Panc1 (cell line): Measurements from ENCODE around the gene FGA. TPM values are rescaled to one million over a fixed set of nuclear protein-coding genes. Genes with fewer than 3 reads are reported as not detected.

ENCODE experiments used
- ATAC-seq: fragments of 200-7000 bp; cut with Tn5 transposase; 2 replicates; pipeline ENCODE4 v1.9.1; 2020; ENCODE audit warnings: mild to moderate bottlenecking, moderate library complexity
- BruUV-seq: library from RNA; stranded (reverse); fragments of 400-500 nt; replicated peaks from 2 replicates; lab custom pipeline; 2021; lab: Mats Ljungman, UMichigan
- CTCF ChIA-PET: fragments of 300-600 bp; sonication (Branson Sonifier 250); formaldehyde crosslinking; loops from one replicate; lab custom pipeline; 2022; ENCODE audit warnings: antibody characterized with exemption; lab: Charles Lee
- POLR2A ChIA-PET: fragments of 300-600 bp; sonication (Branson Sonifier 250); formaldehyde crosslinking; loops from one replicate; lab custom pipeline; 2022; ENCODE audit warnings: antibody characterized with exemption; lab: Charles Lee
- DNase-seq: peaks from one replicate; pipeline ENCODE4 v3.0.0-alpha.2; 2010; ENCODE audit warnings: low read depth, low spot score
- H3K27ac ChIP-seq: 2 replicates; pipeline ENCODE4 v1.5.1; 2011; ENCODE audit warnings: mild to moderate bottlenecking, low read length, inconsistent platforms
- H3K27me3 ChIP-seq: fragments of 200-500 bp; sonication (Bioruptor generic); 2 replicates; pipeline ENCODE4 v1.6.0; 2014; ENCODE audit warnings: low read length, inconsistent platforms; ENCODE audit not compliant: control insufficient read depth, insufficient read depth
- H3K36me3 ChIP-seq: fragments of 200-500 bp; sonication (Bioruptor generic); 2 replicates; pipeline ENCODE4 v1.5.1; 2014; ENCODE audit warnings: inconsistent platforms, mild to moderate bottlenecking, low read length, moderate library complexity; ENCODE audit not compliant: control insufficient read depth, insufficient read depth
- H3K4me1 ChIP-seq: 2 replicates; pipeline ENCODE4 v1.5.1; 2011; ENCODE audit warnings: inconsistent platforms, mild to moderate bottlenecking, low read length, moderate library complexity; ENCODE audit not compliant: control insufficient read depth, insufficient read depth
- H3K4me3 ChIP-seq, 2 experiments: 2 replicates each; pipeline ENCODE4 v1.5.1; 2011 to 2012; ENCODE audit warnings: low read depth in 2 of 2, low read length in 2 of 2, mild to moderate bottlenecking in 2 of 2, inconsistent platforms in 1 of 2, moderate library complexity in 1 of 2
- H3K9me3 ChIP-seq: fragments of 200-500 bp; sonication (Bioruptor generic); 2 replicates; pipeline ENCODE4 v1.5.1; 2014; ENCODE audit warnings: low read depth, mild to moderate bottlenecking, inconsistent platforms, low read length, moderate library complexity; ENCODE audit not compliant: control insufficient read depth, insufficient read depth
- POLR2AphosphoS5 ChIP-seq: IDR thresholded peaks from 2 replicates; pipeline ENCODE4 v1.6.1; 2012; ENCODE audit warnings: mild to moderate bottlenecking, low read depth, low read length, moderate library complexity
- SIN3A ChIP-seq: IDR thresholded peaks from 2 replicates; pipeline ENCODE4 v1.6.1; 2012; ENCODE audit warnings: low read depth, mild to moderate bottlenecking, low read length, moderate library complexity, borderline replicate concordance; ENCODE audit not compliant: insufficient read depth
- TCF7L2 ChIP-seq: IDR thresholded peaks from 2 replicates; pipeline ENCODE4 v1.6.1; 2011; ENCODE audit warnings: mild to moderate bottlenecking, low read depth, low read length, inconsistent platforms
- in situ Hi-C: cut with HindIII; loops from 2 replicates; pipeline ENCODE4 v1.10.0; 2016; ENCODE audit warnings: low sequenced_read_pairs, low pct_unique_long_range_greater_than_20kb
- intact Hi-C: fragments of 100-400 bp; cut with micrococcal nuclease; formaldehyde crosslinking; loops from one replicate; pipeline ENCODE4 v1.10.0; 2022; ENCODE audit not compliant: unreplicated experiment
- total RNA-seq: library from RNA; stranded (reverse); gene quantifications from one replicate; pipeline ENCODE4 v1.2.1, GENCODE V29; 2021; ENCODE audit not compliant: unreplicated experiment
- TF ChIP-seq, protein P1 (sequence below): fragments of 450-650 bp; IDR thresholded peaks from 2 replicates; pipeline ENCODE4 v1.5.1; 2017; ENCODE audit warnings: mild to moderate bottlenecking
- TF ChIP-seq, protein P2 (sequence below), 2 experiments: IDR thresholded peaks; 2 replicates each; pipeline ENCODE4 v1.6.1; 2011 to 2012; ENCODE audit warnings: low read depth in 2 of 2, control low read depth in 1 of 2, low read length in 1 of 2, mild to moderate bottlenecking in 1 of 2, moderate library complexity in 1 of 2; ENCODE audit not compliant: insufficient read depth in 1 of 2

Gene FGA
- total RNA-seq, 1 experiment from 2014 or later: 2.7 TPM

DNA sequence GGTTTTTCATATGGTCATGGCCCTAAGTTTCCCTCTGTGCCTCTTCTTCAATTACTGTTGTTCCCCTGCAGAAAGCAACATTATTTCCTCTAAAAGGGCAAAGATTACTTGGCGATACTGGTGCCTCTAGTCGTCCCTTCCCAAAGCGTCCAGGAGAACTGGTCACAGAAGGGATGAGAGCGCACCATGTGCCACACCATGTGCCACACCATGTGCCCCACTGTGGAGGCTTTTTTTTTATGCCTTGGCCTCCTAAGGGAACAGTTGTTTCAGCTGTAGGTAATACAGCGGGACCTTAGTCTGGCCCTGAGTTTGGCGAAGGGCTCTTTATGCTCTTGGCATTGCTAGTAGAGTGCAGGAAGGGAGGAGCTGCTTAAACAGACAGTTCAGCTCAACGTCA lies 33.5 kb upstream of the FGA start:
- DNase-seq (no peak), ATAC-seq (no peak)
- intact Hi-C loops (no loop called here), in situ Hi-C loops (no loop called here)
- CTCF ChIA-PET: no interaction called here
- POLR2A ChIA-PET: no interaction called here
- Histone ChIP-seq H3K27ac (no peak overlapping the region), H3K36me3 (no peaks in the 10 kb centered on the region), H3K9me3 (no peaks in the 10 kb centered on the region), H3K4me1 (no peaks in the 10 kb centered on the region), H3K27me3 (no peaks in the 10 kb centered on the region; the same call in 1 of the 2 replicates), H3K4me3 (no peak overlapping the region)
- no TSS peak for BruUV-seq
- TF ChIP-seq, protein P1, sequence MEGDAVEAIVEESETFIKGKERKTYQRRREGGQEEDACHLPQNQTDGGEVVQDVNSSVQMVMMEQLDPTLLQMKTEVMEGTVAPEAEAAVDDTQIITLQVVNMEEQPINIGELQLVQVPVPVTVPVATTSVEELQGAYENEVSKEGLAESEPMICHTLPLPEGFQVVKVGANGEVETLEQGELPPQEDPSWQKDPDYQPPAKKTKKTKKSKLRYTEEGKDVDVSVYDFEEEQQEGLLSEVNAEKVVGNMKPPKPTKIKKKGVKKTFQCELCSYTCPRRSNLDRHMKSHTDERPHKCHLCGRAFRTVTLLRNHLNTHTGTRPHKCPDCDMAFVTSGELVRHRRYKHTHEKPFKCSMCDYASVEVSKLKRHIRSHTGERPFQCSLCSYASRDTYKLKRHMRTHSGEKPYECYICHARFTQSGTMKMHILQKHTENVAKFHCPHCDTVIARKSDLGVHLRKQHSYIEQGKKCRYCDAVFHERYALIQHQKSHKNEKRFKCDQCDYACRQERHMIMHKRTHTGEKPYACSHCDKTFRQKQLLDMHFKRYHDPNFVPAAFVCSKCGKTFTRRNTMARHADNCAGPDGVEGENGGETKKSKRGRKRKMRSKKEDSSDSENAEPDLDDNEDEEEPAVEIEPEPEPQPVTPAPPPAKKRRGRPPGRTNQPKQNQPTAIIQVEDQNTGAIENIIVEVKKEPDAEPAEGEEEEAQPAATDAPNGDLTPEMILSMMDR: no peak
- TF ChIP-seq TCF7L2: no peak
- TF ChIP-seq, protein P2, sequence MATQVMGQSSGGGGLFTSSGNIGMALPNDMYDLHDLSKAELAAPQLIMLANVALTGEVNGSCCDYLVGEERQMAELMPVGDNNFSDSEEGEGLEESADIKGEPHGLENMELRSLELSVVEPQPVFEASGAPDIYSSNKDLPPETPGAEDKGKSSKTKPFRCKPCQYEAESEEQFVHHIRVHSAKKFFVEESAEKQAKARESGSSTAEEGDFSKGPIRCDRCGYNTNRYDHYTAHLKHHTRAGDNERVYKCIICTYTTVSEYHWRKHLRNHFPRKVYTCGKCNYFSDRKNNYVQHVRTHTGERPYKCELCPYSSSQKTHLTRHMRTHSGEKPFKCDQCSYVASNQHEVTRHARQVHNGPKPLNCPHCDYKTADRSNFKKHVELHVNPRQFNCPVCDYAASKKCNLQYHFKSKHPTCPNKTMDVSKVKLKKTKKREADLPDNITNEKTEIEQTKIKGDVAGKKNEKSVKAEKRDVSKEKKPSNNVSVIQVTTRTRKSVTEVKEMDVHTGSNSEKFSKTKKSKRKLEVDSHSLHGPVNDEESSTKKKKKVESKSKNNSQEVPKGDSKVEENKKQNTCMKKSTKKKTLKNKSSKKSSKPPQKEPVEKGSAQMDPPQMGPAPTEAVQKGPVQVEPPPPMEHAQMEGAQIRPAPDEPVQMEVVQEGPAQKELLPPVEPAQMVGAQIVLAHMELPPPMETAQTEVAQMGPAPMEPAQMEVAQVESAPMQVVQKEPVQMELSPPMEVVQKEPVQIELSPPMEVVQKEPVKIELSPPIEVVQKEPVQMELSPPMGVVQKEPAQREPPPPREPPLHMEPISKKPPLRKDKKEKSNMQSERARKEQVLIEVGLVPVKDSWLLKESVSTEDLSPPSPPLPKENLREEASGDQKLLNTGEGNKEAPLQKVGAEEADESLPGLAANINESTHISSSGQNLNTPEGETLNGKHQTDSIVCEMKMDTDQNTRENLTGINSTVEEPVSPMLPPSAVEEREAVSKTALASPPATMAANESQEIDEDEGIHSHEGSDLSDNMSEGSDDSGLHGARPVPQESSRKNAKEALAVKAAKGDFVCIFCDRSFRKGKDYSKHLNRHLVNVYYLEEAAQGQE (IDR thresholded peaks at IDR 0.05; ENCODE audit: insufficient read depth in 1 of 2, low read depth in 2 of 2, low read length in 1 of 2): no peak
- TF ChIP-seq POLR2AphosphoS5: no peak
- TF ChIP-seq SIN3A: no peak

GRCh38 chr4:154623436-154623835 lies 32.9 kb upstream of the FGA start:
- H3K27me3 ChIP-seq: no peaks in the 10 kb centered on the region; the same call in 1 of the 2 replicates
- no peak overlapping the region for H3K4me3 ChIP-seq
- no peak for ATAC-seq
- DNase-seq: no peak
- no peaks in the 10 kb centered on the region for H3K4me1 ChIP-seq
- BruUV-seq: no TSS peak
- TF ChIP-seq, protein P2 (IDR thresholded peaks at IDR 0.05; ENCODE audit: insufficient read depth in 1 of 2, low read depth in 2 of 2, low read length in 1 of 2): no peak
- TF ChIP-seq, protein P1: no peak
- TF ChIP-seq POLR2AphosphoS5 (no peak), SIN3A (no peak), TCF7L2 (no peak)
- no peaks in the 10 kb centered on the region for H3K9me3 ChIP-seq
- H3K27ac ChIP-seq: no peak overlapping the region
- in situ Hi-C loops: no loop called here
- ChIA-PET POLR2A (no interaction called here), CTCF (no interaction called here)
- intact Hi-C loops: no loop called here
- H3K36me3 ChIP-seq: no peaks in the 10 kb centered on the region
